ENCODE data around the gene GPR34.
"Not testable (repeated sequence)": the region's sequence is repeated elsewhere in the genome, so short reads cannot be mapped to it uniquely, and the experiment has no call there.

GPR34 gene, protein sequence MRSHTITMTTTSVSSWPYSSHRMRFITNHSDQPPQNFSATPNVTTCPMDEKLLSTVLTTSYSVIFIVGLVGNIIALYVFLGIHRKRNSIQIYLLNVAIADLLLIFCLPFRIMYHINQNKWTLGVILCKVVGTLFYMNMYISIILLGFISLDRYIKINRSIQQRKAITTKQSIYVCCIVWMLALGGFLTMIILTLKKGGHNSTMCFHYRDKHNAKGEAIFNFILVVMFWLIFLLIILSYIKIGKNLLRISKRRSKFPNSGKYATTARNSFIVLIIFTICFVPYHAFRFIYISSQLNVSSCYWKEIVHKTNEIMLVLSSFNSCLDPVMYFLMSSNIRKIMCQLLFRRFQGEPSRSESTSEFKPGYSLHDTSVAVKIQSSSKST

DNA sequence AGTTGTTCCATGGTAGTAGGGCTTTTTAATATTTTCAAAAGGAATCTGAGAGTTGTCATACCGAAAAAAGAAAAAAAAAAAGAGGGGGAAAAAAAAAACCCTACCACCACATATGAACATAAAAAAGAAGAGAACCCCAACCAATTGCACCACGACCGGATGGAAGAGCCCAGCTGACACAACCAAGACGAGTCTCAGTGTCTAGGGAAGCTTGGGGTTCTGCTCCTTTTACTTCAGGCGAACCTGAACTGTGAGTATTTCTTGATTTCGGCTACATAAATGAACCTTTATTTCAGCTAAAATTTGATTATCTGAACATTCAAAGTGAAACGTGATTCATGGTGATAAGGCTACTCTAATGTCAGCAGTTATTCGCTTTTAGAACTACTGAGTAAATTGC, at the start of gene GPR34:
TSS of gene GPR34 (plus strand) at position 139 of the 400 bp plus-strand sequence. CDS start 6,661 bp downstream, outside the sequence.
- DNase-seq (ENCODE audit: low read depth in 2 of 2): no peak

DNA sequence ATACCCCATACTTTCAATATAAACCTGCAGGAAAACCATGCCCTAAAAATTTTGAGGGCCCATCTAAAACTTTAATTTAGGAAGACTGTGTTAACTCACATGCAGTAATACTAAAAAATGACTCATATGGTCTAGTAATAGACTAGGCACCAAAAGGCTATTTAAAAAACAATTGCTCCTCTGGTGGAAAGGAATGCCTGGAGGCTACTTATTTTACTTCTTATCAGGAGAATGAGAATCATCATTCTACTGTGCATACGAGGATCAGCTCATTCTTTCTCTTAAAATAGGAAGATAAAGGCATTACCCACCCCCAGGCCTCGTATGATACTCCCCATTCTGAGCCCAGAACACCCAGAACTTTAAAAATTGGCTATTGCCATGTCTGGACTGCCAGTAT, 42.6 kb upstream of the GPR34 start:
- DNase-seq (ENCODE audit: low read depth in 2 of 2): not testable (repeated sequence)

DNA sequence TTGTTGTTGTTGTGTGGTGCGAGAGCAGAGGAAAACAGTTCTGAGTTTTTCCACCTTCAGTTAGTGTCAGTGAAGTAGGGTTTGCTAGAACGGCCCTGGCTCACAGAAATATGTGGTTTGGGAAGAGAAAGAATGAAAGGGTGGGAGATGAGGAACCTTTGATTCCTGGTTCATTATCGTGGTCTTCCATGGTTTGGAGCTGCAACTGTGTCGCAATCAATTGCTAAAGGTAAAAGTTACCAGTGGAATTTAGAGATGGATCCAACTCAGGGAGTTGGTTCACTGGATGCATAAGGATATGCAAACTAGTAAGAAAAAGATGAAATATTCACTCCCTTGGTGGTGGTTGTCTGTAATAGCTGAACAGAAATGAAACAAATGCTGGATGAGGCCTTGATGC, 35.6 kb upstream of the GPR34 start:
- DNase-seq (ENCODE audit: low read depth in 2 of 2): no peak

DNA sequence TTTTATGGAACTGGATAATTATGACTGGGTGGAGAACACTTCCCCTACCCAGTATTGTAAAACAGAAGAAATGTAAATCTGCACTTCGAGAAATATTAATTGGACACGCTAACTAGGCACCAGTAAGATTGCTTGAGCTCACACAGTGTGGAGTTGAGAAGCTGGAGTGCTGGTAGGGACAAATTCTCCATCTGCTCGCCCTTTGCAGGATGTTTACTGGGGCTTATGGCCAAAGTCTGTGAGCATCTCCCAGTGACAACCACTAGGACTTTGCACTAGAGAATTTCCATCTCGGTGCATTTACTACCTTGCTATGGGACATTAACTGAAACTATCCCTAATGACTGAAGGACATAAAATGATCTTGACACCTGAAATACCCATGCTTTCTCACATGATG, 33.7 kb upstream of the GPR34 start:
- DNase-seq (ENCODE audit: low read depth in 2 of 2): no peak

DNA sequence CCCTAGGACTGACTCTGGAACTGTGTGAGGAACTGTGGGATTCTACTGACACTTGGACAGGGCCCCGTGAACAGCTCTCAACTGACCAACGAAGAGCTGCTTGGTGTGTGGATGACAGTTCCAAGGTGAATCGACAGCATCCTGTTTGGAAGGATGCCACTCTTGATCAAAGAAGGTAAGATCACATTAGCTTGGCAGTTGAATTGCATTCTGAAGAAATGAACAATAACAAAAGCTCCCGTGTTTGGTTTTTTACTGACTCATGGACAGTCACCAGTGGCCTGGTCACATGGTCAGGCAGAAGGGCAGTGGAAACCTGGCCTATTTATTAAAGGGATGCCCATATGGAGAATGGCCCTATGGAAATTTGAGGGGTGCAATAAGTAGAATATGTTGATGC, 33.1 kb upstream of the GPR34 start:
- DNase-seq (ENCODE audit: low read depth in 2 of 2): no peak

DNA sequence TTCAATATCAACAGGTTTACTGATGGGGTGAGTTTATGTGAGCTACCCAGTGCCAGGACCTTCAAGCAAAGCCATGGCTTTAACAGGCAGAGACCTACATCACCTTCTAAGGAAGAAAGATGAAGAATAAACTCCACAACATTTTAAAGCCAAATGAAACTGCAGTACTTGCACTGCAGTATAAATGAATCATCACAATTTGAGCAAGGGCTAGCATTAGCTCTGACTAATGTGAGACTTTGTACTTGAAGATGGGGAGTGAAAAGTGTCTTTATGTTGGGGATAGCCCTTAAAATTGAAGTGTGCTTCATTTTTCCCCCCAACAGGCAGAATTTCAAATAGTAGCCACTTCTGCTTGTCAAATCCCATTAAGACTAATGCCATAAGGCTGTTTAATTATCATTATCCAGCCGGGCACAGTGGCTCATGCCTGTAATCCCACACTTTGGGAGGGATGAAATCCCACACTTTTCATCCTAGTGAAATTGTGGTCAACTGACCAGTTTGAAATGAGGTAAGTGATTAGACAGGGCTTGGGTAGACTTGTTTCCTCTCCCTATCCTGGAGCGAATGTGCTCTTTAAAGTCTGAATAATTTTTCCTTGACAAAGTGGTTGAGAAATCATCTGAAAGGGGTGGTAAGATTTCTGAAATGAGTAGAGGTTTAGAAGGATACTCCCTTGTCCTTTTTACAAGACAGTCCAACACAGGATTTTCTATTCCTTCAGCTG, 27.2 kb upstream of the GPR34 start:
- DNase-seq (ENCODE audit: low read depth in 2 of 2): no peak

DNA sequence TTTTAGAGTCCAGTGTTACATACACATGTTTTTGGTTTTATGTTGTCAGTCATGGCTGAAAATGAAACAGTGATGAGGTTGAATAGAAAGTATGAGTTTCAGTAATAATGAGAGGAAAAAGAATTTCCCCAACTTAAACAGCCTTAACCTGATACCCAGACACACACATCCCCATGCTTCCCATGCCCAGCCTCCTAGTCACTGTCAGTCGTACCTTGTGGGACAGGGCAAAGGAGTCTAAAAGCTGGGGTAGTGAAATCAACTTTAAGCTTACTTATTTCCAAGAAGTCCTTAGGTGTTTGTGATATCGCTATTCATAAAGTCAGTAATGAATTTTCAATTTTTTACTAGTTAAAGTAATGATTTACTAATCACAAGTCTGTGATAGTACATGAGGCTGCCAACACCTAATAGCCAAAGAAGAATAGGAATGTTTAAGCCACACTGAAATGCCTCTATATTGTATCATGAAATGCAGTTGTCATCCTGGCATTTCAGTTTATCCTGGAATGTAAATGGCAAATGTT, 24.3 kb upstream of the GPR34 start:
- DNase-seq (ENCODE audit: low read depth in 2 of 2): no peak

DNA sequence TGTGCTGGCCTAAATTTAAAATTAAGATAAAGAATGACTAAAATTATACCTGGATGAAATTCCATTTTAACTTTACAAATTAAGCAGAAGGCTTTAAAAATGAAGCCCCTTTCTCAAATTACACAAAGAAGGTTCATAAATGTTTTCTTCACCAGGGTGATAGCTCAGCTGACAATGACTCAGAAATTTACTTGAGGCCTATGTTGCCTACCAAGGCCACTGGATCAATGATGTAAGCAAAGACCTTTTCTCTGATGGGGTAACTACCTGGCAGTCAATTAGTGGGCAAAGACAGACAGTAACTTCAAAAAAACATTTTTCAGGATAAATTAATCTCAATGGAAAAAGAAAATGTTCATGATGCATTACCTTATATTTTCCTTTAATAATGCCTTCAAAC, 23.9 kb upstream of the GPR34 start:
- DNase-seq (ENCODE audit: low read depth in 2 of 2): no peak

DNA sequence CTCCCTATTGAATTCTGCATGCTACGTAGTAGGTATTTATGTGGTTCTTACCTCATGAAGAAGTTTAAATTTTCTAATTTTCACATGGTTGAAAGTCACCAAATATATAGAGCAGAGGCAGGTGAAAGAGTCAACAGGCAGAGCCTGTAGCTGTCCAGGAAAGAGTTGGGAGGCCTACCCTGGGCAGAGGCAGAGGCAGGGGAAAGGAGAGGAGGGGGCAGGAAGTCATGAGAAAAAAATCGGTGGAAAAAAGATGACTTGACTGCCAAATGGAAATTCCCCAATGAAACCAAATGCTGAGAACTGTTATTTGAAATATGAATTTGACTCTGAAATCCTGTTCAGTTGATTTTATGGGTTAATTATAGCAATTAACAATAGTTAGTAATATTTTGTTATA, 23.1 kb upstream of the GPR34 start:
- no peak for DNase-seq (ENCODE audit: low read depth in 2 of 2)

DNA sequence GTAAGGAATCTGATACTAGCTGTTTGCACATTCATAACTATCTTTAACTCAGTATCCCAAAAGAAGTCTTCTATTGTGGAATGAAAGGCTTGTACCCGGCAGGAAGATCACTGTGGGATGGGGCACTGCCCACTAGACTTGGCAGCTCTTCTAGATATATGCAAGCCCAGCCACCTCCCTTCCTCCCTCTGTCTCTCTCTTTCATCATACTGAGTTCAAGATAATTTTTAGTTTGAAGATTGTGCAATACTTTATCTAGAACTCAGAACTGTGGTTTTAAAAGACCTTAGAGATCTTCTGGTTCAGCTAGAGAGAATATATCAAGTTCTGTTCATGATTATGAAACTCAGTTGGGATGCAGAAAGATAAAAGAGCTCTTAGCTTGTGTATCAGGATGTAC, 22.5 kb upstream of the GPR34 start:
- no peak for DNase-seq (ENCODE audit: low read depth in 2 of 2)

DNA sequence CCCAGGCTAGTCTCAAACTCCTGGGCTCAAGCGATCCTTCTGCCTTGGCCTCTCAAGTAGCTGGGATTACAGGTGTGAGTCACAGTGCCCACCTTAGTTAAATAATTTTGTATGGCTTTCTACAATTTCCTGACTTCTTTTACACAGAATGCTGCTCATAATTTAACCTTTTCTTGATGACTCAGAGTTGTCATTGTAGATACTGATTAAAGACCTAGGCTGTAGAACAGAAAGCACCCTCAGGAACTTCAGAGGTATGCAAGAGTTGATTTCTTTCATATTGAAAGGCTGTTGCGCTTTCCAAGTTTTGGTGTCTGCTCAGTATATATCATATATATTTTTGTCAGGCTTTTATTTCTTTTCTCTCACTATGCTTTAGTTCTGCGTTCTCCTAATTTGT, 21.1 kb upstream of the GPR34 start:
- DNase-seq (ENCODE audit: low read depth in 2 of 2): no peak

DNA sequence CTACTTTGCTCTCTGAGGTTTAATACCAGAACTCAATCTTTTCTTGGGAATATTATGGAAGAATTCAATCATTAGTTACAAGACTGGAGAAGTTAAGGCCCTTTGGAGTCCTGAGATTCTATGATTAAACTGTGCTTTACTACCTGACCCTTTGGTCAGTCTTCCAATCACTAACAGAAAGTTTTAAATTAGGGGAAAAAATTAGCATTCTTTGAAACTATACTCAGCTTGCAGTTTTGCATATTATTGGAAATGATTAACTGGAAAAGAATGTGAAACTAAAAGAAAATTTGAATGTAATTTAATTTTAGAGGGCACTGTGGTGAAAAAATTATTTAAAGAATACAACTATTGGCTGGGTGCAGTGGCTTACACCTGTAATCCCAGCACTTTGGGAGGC, 18.7 kb upstream of the GPR34 start:
- DNase-seq (ENCODE audit: low read depth in 2 of 2): no peak

DNA sequence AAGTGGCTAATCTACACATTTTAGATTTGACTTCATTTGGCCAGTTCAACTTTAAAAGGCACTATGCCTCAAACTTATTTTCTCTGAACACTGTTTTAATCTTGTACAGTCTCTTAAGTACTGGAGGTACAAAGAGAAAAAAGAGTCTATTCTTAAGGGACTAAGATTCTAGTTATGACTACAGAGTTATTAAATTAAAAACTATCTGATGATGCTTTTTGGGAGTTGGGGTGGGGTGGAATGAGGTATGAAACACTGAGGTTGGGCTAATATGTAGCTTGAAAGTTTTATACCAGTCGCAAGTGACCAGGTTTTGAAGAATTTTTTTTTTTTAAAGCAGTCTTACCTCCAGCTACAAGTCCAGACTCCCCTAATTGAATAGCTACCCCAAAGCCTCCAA, 17.7 kb upstream of the GPR34 start:
- no peak for DNase-seq (ENCODE audit: low read depth in 2 of 2)

DNA sequence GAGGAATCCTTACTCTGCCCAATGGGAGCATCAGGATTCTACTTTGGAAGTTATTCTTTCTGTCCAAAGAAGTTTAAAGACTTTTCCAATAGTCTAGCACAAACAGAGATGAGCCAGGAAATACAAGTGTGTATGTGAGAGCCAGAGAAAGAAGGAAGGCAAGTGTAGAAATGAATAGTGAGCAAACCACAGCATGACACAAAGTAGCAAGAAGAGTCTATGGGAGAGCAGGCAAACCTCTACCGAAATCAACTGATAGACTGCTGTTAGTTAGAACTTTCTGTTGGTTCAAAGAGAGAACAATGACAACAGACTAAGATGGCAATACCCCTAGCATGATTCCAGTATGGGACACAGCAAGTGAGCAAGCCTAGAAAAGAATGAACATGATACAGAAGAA, 16.1 kb upstream of the GPR34 start:
- DNase-seq (ENCODE audit: low read depth in 2 of 2): no peak

DNA sequence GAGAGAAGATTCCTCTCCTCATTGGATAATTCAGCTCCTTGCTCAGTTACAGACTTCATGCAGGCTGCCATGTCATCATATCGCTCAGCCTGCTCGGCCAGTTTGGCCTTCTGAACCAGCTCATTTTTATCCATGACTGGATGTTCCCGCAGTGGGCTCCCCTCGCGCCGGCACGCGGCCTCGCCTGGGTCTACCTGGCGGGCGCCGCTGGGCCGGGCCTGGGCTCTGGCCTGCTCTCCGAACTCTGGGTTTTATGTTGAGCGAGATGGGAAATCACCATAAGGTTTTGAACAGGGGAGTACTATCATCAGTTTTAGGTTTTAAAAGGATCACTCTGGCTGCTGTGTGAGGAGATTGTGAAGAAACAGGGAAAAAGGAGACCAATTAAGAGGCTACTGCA, 12.4 kb upstream of the GPR34 start:
- not testable (repeated sequence) for DNase-seq (ENCODE audit: low read depth in 2 of 2)

DNA sequence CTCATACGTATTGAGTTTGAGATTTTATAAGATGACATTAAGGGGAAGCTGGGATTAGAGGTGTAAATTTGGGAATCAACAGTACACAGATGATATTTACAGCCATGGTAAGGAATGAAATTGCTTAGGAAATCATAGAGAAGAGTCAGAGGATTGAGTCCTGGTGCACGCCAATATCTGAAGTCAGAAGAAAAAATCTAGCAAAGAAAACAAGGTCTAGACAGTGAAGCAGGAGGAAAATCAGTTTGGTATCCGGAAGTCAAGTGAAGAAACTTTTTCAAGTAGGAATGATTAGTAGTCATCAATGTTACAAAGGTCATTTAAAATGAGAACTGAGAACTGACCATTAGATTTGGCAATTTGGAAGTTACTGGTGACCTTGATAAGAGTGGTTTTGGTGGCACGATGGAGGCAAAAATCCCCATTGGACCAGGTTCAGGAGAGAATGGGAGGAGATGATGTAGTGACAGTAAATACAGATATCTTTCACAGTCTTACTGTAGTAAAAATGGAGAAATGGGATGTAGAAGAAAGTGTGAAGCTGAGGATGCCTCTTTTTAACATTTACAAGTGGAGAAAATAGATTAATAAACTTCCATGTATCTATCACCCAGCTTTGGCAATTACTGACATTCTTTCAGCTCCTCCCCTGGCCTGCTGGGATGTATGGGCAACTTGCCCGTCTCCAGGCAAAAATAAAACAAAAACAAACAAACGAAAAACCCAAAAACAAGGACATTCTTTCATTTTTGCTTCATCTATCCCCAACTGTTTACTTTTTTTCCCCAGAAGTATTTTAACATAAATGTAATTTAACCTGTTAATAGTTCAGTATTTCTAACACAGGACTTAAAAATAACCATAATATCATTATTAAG, 11.4 kb upstream of the GPR34 start:
- no peak for DNase-seq (ENCODE audit: low read depth in 2 of 2)

DNA sequence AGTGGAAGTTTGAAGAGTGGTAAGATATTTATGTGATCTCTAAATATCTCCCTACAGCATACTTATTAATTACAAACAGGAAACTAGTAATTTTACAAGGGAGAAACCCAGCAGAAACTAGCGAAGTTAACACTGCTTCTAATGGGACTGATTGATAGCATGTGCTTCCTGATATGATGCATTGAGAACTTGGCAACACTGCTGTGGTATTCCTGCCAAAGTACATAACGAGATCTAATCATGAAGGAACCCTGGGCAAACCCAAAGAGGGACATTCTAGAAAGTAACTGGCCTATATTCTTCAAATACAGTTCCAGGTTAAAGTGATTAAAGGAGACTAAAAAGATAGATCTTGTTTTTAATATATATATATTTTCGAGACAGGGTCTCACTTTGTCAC, 4.6 kb upstream of the GPR34 start:
- no peak for DNase-seq (ENCODE audit: low read depth in 2 of 2)

DNA sequence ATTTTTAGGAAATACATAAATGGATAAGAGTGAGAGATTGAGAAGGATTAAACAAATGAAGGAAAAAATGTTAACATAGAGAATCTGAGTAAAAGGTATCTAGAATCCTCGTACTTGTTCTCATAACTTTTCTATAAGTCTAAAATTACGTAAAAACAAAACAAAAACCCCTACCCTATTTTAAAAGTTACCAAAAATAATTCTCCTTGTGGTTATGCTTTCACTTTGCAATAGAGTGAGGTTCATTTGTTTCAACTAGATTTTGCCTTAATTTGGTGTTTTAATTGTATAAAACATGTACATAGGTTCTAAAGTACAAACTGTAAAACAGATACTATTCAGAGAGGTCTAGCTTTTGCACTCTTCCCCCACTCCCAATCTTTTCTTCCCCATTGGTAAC, 3.8 kb upstream of the GPR34 start:
- no peak for DNase-seq (ENCODE audit: low read depth in 2 of 2)

DNA sequence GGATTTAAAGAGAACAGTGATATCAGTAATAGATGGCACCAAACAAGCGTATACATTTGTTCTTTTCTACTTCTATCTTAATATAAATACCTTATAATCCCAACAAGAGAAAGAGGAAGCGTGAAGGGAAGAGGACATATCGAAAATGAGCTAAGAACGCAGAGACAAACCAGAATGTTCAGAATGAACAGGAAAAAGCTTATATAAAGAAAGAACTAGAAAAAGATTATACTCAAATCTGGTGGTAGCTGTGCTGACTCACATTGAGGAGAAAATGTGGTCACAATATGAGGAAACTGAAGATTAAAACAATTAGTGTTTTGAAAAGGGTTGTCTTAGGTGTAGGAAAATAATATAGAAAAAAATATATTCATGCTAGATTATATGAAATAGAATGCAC, 2.0 kb upstream of the GPR34 start:
- DNase-seq (ENCODE audit: low read depth in 2 of 2): no peak

DNA sequence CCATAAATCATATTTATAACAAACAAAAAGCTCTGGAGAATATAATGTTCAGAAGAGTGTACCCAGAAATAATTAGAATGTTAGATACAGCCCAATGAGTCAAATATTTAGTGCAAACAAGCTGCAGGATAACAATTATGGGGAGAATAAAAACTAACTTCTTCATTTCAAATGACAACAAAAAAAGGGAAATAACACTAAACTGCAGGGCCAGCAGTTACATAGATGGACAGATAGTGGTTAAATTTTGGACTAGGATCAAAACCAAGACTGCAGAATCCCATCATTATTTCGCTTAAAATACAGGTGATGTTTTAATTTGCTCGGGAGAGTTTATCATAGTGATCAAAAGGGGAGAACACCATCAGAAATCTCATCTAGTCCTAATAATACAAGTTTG, 617 bp upstream of the GPR34 start:
- no peak for DNase-seq (ENCODE audit: low read depth in 2 of 2)

DNA sequence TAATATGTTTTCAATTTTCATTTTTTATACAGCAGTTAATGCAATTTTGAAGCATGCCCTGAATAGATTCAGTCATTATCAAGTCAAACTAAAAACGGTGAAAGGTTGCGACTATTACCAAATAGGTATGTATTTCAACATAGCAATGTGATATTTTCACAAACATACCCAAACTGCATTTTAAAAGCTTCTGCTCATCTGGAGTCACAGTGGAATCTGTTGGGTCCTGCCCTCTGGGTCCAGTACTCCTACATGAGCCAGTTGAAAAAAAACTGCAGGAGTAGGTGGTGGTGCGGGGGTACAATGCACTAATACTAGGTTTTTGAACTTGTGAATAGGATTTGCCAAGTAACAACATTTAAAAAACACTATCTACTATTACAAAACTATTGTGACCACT, 938 bp downstream of the GPR34 start:
- DNase-seq (ENCODE audit: low read depth in 2 of 2): no peak

DNA sequence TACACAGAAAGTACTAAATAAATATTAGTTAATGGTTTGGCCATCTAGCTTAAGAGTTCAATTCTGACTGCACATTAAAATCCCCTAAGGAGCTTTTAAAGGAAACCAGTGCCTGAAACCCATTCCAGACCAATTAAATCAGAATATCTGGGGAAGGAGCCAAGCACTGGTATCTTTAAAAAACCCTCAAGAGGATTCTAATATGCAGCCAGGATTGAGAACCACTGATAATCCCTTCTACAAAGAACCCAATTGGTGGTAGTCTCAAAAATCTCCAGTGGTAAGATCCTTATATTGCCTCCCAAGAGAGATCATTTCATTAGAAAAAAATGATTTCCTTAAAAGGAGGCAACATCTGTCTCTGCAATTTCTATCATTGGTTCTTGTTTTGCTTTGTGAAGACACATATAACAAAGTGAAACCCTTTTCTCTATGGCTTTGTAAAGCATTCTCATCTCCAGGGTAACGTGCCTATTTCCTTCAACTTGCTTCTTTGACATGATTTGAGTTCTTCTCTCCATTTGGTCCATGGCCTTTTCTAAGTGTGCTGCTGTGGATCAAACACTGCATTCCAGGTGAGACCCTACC, 3.5 kb downstream of the GPR34 start:
- no peak for DNase-seq (ENCODE audit: low read depth in 2 of 2)

Measured in stimulated activated CD8-positive, alpha-beta memory T cell treated with anti-CD3 and anti-CD28 coated beads, Interleukin-15, amount 100 ng/mL, for 4 hours (primary cell).